ENCODE data around the gene RALBP1.

RALBP1 gene

GRCh38 chr18:9557250-9557943 lies 82.1 kb downstream of the RALBP1 start:
- TF ChIP-seq CTCF (IDR thresholded peaks at IDR 0.05; ENCODE audit: insufficient read depth, low read depth, low read length, missing control alignments) = no peak
- no peak overlapping the region for H3K4me3 ChIP-seq (ENCODE audit: low read depth, low read length)
- DNase-seq (ENCODE audit: low read depth) = no peak

GRCh38 chr18:9558387-9559064 lies 83.2 kb downstream of the RALBP1 start:
- DNase-seq (ENCODE audit: low read depth) = no peak
- H3K4me3 ChIP-seq (ENCODE audit: low read depth, low read length) = no peak overlapping the region
- no peak for TF ChIP-seq CTCF (IDR thresholded peaks at IDR 0.05; ENCODE audit: insufficient read depth, low read depth, low read length, missing control alignments)

GRCh38 chr18:9559253-9559652 lies 83.9 kb downstream of the RALBP1 start:
- H3K4me3 ChIP-seq (ENCODE audit: low read depth, low read length) = no peak overlapping the region
- TF ChIP-seq CTCF (IDR thresholded peaks at IDR 0.05; ENCODE audit: insufficient read depth, low read depth, low read length, missing control alignments) = no peak
- no peak for DNase-seq (ENCODE audit: low read depth)

- H3K4me3 ChIP-seq (ENCODE audit: low read depth, low read length) = no peak overlapping the region
- no peak for TF ChIP-seq CTCF (IDR thresholded peaks at IDR 0.05; ENCODE audit: insufficient read depth, low read depth, low read length, missing control alignments)
- DNase-seq (ENCODE audit: low read depth) = no peak
Measured at GRCh38 chr18:9561759-9562158, 86.4 kb downstream of the RALBP1 start.

- H3K4me3 ChIP-seq (ENCODE audit: low read depth, low read length) = no peak overlapping the region
- no peak for TF ChIP-seq CTCF (IDR thresholded peaks at IDR 0.05; ENCODE audit: insufficient read depth, low read depth, low read length, missing control alignments)
- DNase-seq (ENCODE audit: low read depth) = no peak
Measured at GRCh38 chr18:9562584-9562983, 87.3 kb downstream of the RALBP1 start.

- H3K4me3 ChIP-seq (ENCODE audit: low read depth, low read length) = no peak overlapping the region
- TF ChIP-seq CTCF (IDR thresholded peaks at IDR 0.05; ENCODE audit: insufficient read depth, low read depth, low read length, missing control alignments) = no peak
- no peak for DNase-seq (ENCODE audit: low read depth)
Measured at GRCh38 chr18:9563331-9563730, 88.0 kb downstream of the RALBP1 start.

Data from GM12865 (cell line).